Measurements from ENCODE around the gene CARMIL1. TPM values are rescaled to one million over a fixed set of nuclear protein-coding genes. Genes with fewer than 3 reads are reported as not detected.
"Not testable (repeated sequence)": the region's sequence is repeated elsewhere in the genome, so short reads cannot be mapped to it uniquely, and the experiment has no call there.

CARMIL1 gene
- total RNA-seq, 1 donor from 2014 or later: 19.1 TPM

GRCh38 chr6:25297039-25297441 lies 17.9 kb downstream of the CARMIL1 start:
- H3K4me2 ChIP-seq (ENCODE audit: low read length): no peak overlapping the region
- Mint-ChIP-seq H3K9me3 (ENCODE audit: unreplicated experiment) (no peaks in the 10 kb centered on the region), H3K4me1 (ENCODE audit: low read depth, unreplicated experiment) (peaks cover 22% of the 10 kb centered on the region), H3K36me3 (ENCODE audit: low read depth, unreplicated experiment) (no peaks in the 10 kb centered on the region), H3K27ac (ENCODE audit: unreplicated experiment) (no peak overlapping the region), H3K27me3 (ENCODE audit: low read depth, unreplicated experiment) (no peaks in the 10 kb centered on the region), H3K4me3 (ENCODE audit: unreplicated experiment) (no peak overlapping the region)
- no peak overlapping the region for H3K4me3 ChIP-seq (ENCODE audit: insufficient read depth, low read depth, low read length)
- no peak overlapping the region for H3K9ac ChIP-seq (ENCODE audit: low read length)
- H3K4me1 ChIP-seq (ENCODE audit: insufficient read depth, low read length): no peaks in the 10 kb centered on the region
- no peak overlapping the region for H3K27ac ChIP-seq (ENCODE audit: low read depth, low read length)
- peaks cover 3% of the 10 kb centered on the region for H3K79me2 ChIP-seq (ENCODE audit: insufficient read depth, low read length)
- FAIRE-seq: no peak
- H3K36me3 ChIP-seq (ENCODE audit: insufficient read depth, low read length): no peaks in the 10 kb centered on the region
- H4K20me1 ChIP-seq (ENCODE audit: insufficient read depth, low read length): no peaks in the 10 kb centered on the region
- DNase-seq (ENCODE audit: low read depth): peak; percentile 35
- TF ChIP-seq CTCF (IDR thresholded peaks at IDR 0.05; ENCODE audit: insufficient read depth, low read depth, low read length) (no peak), EZH2 (IDR thresholded peaks at IDR 0.05; ENCODE audit: insufficient read depth, low read length) (no peak)
- H3K27me3 ChIP-seq (ENCODE audit: insufficient read depth, low read length): no peaks in the 10 kb centered on the region
- no peaks in the 10 kb centered on the region for H3K9me3 ChIP-seq (ENCODE audit: insufficient read depth, low read depth, low read length)
- no peak overlapping the region for H2AFZ ChIP-seq (ENCODE audit: low read depth, low read length)

GRCh38 chr6:25297823-25298522 lies 18.8 kb downstream of the CARMIL1 start:
- no peaks in the 10 kb centered on the region for H3K27me3 Mint-ChIP-seq (ENCODE audit: low read depth, unreplicated experiment)
- H3K79me2 ChIP-seq (ENCODE audit: insufficient read depth, low read length): peaks cover 3% of the 10 kb centered on the region

GRCh38 chr6:25298523-25298865 lies 19.3 kb downstream of the CARMIL1 start:
- H3K4me1 ChIP-seq (ENCODE audit: insufficient read depth, low read length); H2AFZ ChIP-seq (ENCODE audit: low read depth, low read length); FAIRE-seq; H3K4me2 ChIP-seq (ENCODE audit: low read length); H3K36me3 ChIP-seq (ENCODE audit: insufficient read depth, low read length); H4K20me1 ChIP-seq (ENCODE audit: insufficient read depth, low read length); H3K9me3 ChIP-seq (ENCODE audit: insufficient read depth, low read depth, low read length); H3K27ac ChIP-seq (ENCODE audit: low read depth, low read length); H3K9ac ChIP-seq (ENCODE audit: low read length); H3K4me3 Mint-ChIP-seq (ENCODE audit: unreplicated experiment); H3K4me3 ChIP-seq (ENCODE audit: insufficient read depth, low read depth, low read length); DNase-seq (ENCODE audit: low read depth); H3K36me3 Mint-ChIP-seq (ENCODE audit: low read depth, unreplicated experiment); H3K27ac Mint-ChIP-seq (ENCODE audit: unreplicated experiment); H3K79me2 ChIP-seq (ENCODE audit: insufficient read depth, low read length); H3K9me3 Mint-ChIP-seq (ENCODE audit: unreplicated experiment); H3K27me3 ChIP-seq (ENCODE audit: insufficient read depth, low read length); H3K27me3 Mint-ChIP-seq (ENCODE audit: low read depth, unreplicated experiment): not testable (repeated sequence)
- peaks cover 35% of the 10 kb centered on the region for H3K4me1 Mint-ChIP-seq (ENCODE audit: low read depth, unreplicated experiment)

More at GRCh38 chr6:25297823-25298522, 18.8 kb downstream of the CARMIL1 start:
- DNase-seq (ENCODE audit: low read depth) (no peak), FAIRE-seq (no peak)
- Mint-ChIP-seq H3K27ac (ENCODE audit: unreplicated experiment) (no peak overlapping the region), H3K4me1 (ENCODE audit: low read depth, unreplicated experiment) (peaks cover 32% of the 10 kb centered on the region), H3K9me3 (ENCODE audit: unreplicated experiment) (no peaks in the 10 kb centered on the region), H3K36me3 (ENCODE audit: low read depth, unreplicated experiment) (no peaks in the 10 kb centered on the region), H3K4me3 (ENCODE audit: unreplicated experiment) (no peak overlapping the region)
- H3K27me3 ChIP-seq (ENCODE audit: insufficient read depth, low read length): no peaks in the 10 kb centered on the region
- no peaks in the 10 kb centered on the region for H3K36me3 ChIP-seq (ENCODE audit: insufficient read depth, low read length)
- no peak overlapping the region for H3K27ac ChIP-seq (ENCODE audit: low read depth, low read length)
- TF ChIP-seq EZH2 (IDR thresholded peaks at IDR 0.05; ENCODE audit: insufficient read depth, low read length) (no peak), CTCF (IDR thresholded peaks at IDR 0.05; ENCODE audit: insufficient read depth, low read depth, low read length) (no peak)
- H3K4me2 ChIP-seq (ENCODE audit: low read length): no peak overlapping the region
- H3K9ac ChIP-seq (ENCODE audit: low read length): no peak overlapping the region
- no peak overlapping the region for H3K4me3 ChIP-seq (ENCODE audit: insufficient read depth, low read depth, low read length)
- no peaks in the 10 kb centered on the region for H3K4me1 ChIP-seq (ENCODE audit: insufficient read depth, low read length)
- no peak overlapping the region for H2AFZ ChIP-seq (ENCODE audit: low read depth, low read length)
- H3K9me3 ChIP-seq (ENCODE audit: insufficient read depth, low read depth, low read length): no peaks in the 10 kb centered on the region
- no peaks in the 10 kb centered on the region for H4K20me1 ChIP-seq (ENCODE audit: insufficient read depth, low read length)

Measured in astrocyte (in vitro differentiated cells and primary cell).